DND-41 (cell line): ENCODE data around the gene RNF4.

ENCODE experiments used
- ATAC-seq: fragments of 200-7000 bp; cut with Tn5 transposase; 3 replicates; pipeline ENCODE4 v1.9.1; 2021; ENCODE audit warnings: low read depth; ENCODE audit not compliant: insufficient read depth
- DNase-seq: peaks from one replicate; pipeline ENCODE4 v3.0.0-alpha.2; 2020
- H2AFZ ChIP-seq: 2 replicates; pipeline ENCODE4 v1.6.0; 2012; ENCODE audit warnings: low read depth, low read length
- H3K27ac ChIP-seq: 2 replicates; pipeline ENCODE4 v1.5.1; 2012; ENCODE audit warnings: low read length, inconsistent platforms
- H3K27me3 ChIP-seq: fragments of 200-600 bp; sonication (generic); 2 replicates; pipeline ENCODE4 v1.6.0; 2012; ENCODE audit warnings: low read length, mild to moderate bottlenecking, inconsistent platforms; ENCODE audit not compliant: insufficient read depth, poor library complexity
- H3K36me3 ChIP-seq: 2 replicates; pipeline ENCODE4 v1.5.1; 2012; ENCODE audit warnings: low read length, inconsistent platforms; ENCODE audit not compliant: insufficient read depth
- H3K4me1 ChIP-seq: 2 replicates; pipeline ENCODE4 v1.5.1; 2012; ENCODE audit warnings: mild to moderate bottlenecking, low read length; ENCODE audit not compliant: insufficient read depth
- H3K4me2 ChIP-seq: 2 replicates; pipeline ENCODE4 v1.6.0; 2012; ENCODE audit warnings: mild to moderate bottlenecking, moderate library complexity, low read length, inconsistent platforms; ENCODE audit not compliant: insufficient read depth
- H3K4me3 ChIP-seq, 2 experiments: fragments of 200-600 bp in 1 of 2; shearing (Covaris generic) in 1 of 2; 2 replicates each; pipeline ENCODE4 v1.5.1; 2012 to 2016; ENCODE audit warnings: inconsistent platforms in 2 of 2, low read length in 2 of 2, mild to moderate bottlenecking in 2 of 2, low read depth in 1 of 2, moderate library complexity in 1 of 2
- H3K79me2 ChIP-seq: 2 replicates; pipeline ENCODE4 v1.6.0; 2012; ENCODE audit warnings: low read length, inconsistent platforms; ENCODE audit not compliant: insufficient read depth
- H3K9ac ChIP-seq: 2 replicates; pipeline ENCODE4 v1.6.0; 2012; ENCODE audit warnings: low read depth, mild to moderate bottlenecking, inconsistent platforms, low read length, moderate library complexity
- H3K9me3 ChIP-seq: 2 replicates; pipeline ENCODE4 v1.5.1; 2012; ENCODE audit warnings: low read length, moderate library complexity, mild to moderate bottlenecking, inconsistent platforms; ENCODE audit not compliant: insufficient read depth, severe bottlenecking
- H4K20me1 ChIP-seq: 2 replicates; pipeline ENCODE4 v1.6.0; 2012; ENCODE audit warnings: low read length; ENCODE audit not compliant: insufficient read depth
- EZH2 ChIP-seq: IDR thresholded peaks from 3 replicates; pipeline ENCODE4 v1.6.1; 2012; ENCODE audit warnings: borderline replicate concordance, low read depth, mild to moderate bottlenecking, moderate library complexity, low read length, inconsistent platforms; ENCODE audit not compliant: severe bottlenecking
- TF ChIP-seq, protein P1 (sequence below): IDR thresholded peaks from 2 replicates; pipeline ENCODE4 v1.5.1; 2012; ENCODE audit warnings: borderline replicate concordance, low read length, moderate library complexity, mild to moderate bottlenecking; ENCODE audit not compliant: poor library complexity, severe bottlenecking; ENCODE audit errors: extremely low read depth

RNF4 gene

GRCh38 chr4:2515830-2516550 lies 47.1 kb downstream of the RNF4 start:
- ATAC-seq = no peak
- H3K27me3 ChIP-seq = no peaks in the 10 kb centered on the region
- no peak overlapping the region for H2AFZ ChIP-seq
- no peaks in the 10 kb centered on the region for H3K9me3 ChIP-seq
- no peak overlapping the region for H3K4me2 ChIP-seq
- no peak overlapping the region for H3K9ac ChIP-seq
- H3K79me2 ChIP-seq = 0 out of 2 replicates have a peak, but pooled peaks cover under 1% of the 10 kb centered on the region
- H3K4me1 ChIP-seq = no peaks in the 10 kb centered on the region
- DNase-seq = no peak
- no peak overlapping the region for H3K27ac ChIP-seq
- H3K4me3 ChIP-seq = no peak overlapping the region
- TF ChIP-seq, protein P1, sequence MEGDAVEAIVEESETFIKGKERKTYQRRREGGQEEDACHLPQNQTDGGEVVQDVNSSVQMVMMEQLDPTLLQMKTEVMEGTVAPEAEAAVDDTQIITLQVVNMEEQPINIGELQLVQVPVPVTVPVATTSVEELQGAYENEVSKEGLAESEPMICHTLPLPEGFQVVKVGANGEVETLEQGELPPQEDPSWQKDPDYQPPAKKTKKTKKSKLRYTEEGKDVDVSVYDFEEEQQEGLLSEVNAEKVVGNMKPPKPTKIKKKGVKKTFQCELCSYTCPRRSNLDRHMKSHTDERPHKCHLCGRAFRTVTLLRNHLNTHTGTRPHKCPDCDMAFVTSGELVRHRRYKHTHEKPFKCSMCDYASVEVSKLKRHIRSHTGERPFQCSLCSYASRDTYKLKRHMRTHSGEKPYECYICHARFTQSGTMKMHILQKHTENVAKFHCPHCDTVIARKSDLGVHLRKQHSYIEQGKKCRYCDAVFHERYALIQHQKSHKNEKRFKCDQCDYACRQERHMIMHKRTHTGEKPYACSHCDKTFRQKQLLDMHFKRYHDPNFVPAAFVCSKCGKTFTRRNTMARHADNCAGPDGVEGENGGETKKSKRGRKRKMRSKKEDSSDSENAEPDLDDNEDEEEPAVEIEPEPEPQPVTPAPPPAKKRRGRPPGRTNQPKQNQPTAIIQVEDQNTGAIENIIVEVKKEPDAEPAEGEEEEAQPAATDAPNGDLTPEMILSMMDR = no peak
- no peak for TF ChIP-seq EZH2
- H4K20me1 ChIP-seq = peaks cover 29% of the 10 kb centered on the region
- H3K36me3 ChIP-seq = peaks cover 45% of the 10 kb centered on the region

- no peak overlapping the region for H3K4me2 ChIP-seq
- peaks cover 41% of the 10 kb centered on the region for H3K36me3 ChIP-seq
- no peak for ATAC-seq
Measured at GRCh38 chr4:2516635-2517034, 47.7 kb downstream of the RNF4 start.

DNA sequence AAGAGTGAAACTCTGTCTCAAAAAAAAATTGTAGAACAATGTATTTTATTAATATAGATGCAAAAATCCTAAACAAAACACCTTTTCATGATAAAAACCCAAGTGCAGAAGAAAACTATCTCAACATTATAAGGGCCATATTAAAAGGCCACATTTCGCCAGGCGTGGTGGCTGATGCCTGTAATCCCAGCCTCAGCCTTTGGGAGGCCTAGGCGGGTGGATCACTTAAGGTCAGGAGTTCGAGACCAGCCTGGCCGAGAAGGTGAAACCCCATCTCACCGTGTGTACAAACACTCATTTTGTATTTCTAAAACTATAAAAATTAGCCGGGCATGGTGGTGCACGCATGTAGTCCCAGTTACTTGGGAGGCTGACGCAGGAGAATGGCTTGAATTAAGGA lies 57.7 kb downstream of the RNF4 start:
- no peak for ATAC-seq
- H3K27me3 ChIP-seq = no peaks in the 10 kb centered on the region
- no peaks in the 10 kb centered on the region for H3K79me2 ChIP-seq
- no peaks in the 10 kb centered on the region for H3K4me1 ChIP-seq
- H3K9me3 ChIP-seq = no peaks in the 10 kb centered on the region
- H3K9ac ChIP-seq = no peak overlapping the region
- TF ChIP-seq, protein P1 = no peak
- no peak for TF ChIP-seq EZH2
- H3K36me3 ChIP-seq = no peaks in the 10 kb centered on the region
- H2AFZ ChIP-seq = no peak overlapping the region
- no peaks in the 10 kb centered on the region for H4K20me1 ChIP-seq
- no peak overlapping the region for H3K27ac ChIP-seq
- no peak for DNase-seq
- no peak overlapping the region for H3K4me2 ChIP-seq
- H3K4me3 ChIP-seq = no peak overlapping the region

More at GRCh38 chr4:2516635-2517034, 47.7 kb downstream of the RNF4 start:
- H3K9ac ChIP-seq = no peak overlapping the region
- TF ChIP-seq EZH2 = no peak
- TF ChIP-seq, protein P1 = no peak
- no peak overlapping the region for H3K27ac ChIP-seq
- H3K4me1 ChIP-seq = no peaks in the 10 kb centered on the region
- no peak overlapping the region for H3K4me3 ChIP-seq
- no peaks in the 10 kb centered on the region for H3K79me2 ChIP-seq
- H3K27me3 ChIP-seq = no peaks in the 10 kb centered on the region
- H3K9me3 ChIP-seq = no peaks in the 10 kb centered on the region
- H4K20me1 ChIP-seq = peaks cover 26% of the 10 kb centered on the region; the same call in 1 of the 2 replicates
- DNase-seq = no peak
- no peak overlapping the region for H2AFZ ChIP-seq
